ENCODE results near the gene PEAK1.

The PEAK1 gene

GRCh38 chr15:77221174-77221573, 198.7 kb downstream of the PEAK1 start:
- ChIA-PET POLR2A (no interaction called here), CTCF (no interaction called here)
- Histone ChIP-seq H3K27ac (ENCODE audit: extremely low read depth, low read depth, low read length) (no peak overlapping the region), H3K4me1 (ENCODE audit: control insufficient read depth, insufficient read depth, low read length) (peaks cover 5% of the 10 kb centered on the region), H3K36me3 (ENCODE audit: control insufficient read depth in 2 of 2, insufficient read depth in 1 of 2, low read length in 2 of 2) (no peaks in the 10 kb centered on the region), H3K9me3 (ENCODE audit: control insufficient read depth, insufficient read depth, low read depth, low read length) (no peaks in the 10 kb centered on the region), H3K4me3 (ENCODE audit: low read depth, low read length) (no peak overlapping the region)
- TF ChIP-seq ZFP69B (tag by site-specific recombination; IDR thresholded peaks at IDR 0.05) (no peak), ZBTB49 (tag by site-specific recombination; IDR thresholded peaks at IDR 0.05; ENCODE audit: low read depth) (no peak), ZNF211 (tag by site-specific recombination; IDR thresholded peaks at IDR 0.05; ENCODE audit: low read depth) (no peak), ZNF658 (tag by site-specific recombination; IDR thresholded peaks at IDR 0.05) (no peak), ZNF366 (tag by site-specific recombination; conservative IDR thresholded peaks at IDR 0.05) (no peak)

- no peak overlapping the region for H3K27ac ChIP-seq (ENCODE audit: extremely low read depth, low read depth, low read length)
- H3K36me3 ChIP-seq (ENCODE audit: control insufficient read depth in 2 of 2, insufficient read depth in 1 of 2, low read length in 2 of 2), result no peaks in the 10 kb centered on the region
- ChIA-PET POLR2A (no interaction called here), CTCF (no interaction called here)
- H3K4me3 ChIP-seq (ENCODE audit: low read depth, low read length), result no peak overlapping the region
- peaks cover 4% of the 10 kb centered on the region; the same call in 1 of the 2 replicates for H3K4me1 ChIP-seq (ENCODE audit: control insufficient read depth, insufficient read depth, low read length)
- TF ChIP-seq ZEB2 (tag by site-specific recombination; IDR thresholded peaks at IDR 0.05) (no peak), ATF2 (tag by site-specific recombination; IDR thresholded peaks at IDR 0.05; ENCODE audit: low read depth) (no peak), ZNF292 (tag by site-specific recombination; IDR thresholded peaks at IDR 0.05; ENCODE audit: borderline replicate concordance, low read depth) (no peak), ZNF248 (tag by site-specific recombination; IDR thresholded peaks at IDR 0.05) (no peak), ZNF394 (tag by site-specific recombination; IDR thresholded peaks at IDR 0.05; ENCODE audit: borderline replicate concordance) (no peak), ZNF433 (tag by site-specific recombination; IDR thresholded peaks at IDR 0.05; ENCODE audit: low read depth) (no peak)
- H3K9me3 ChIP-seq (ENCODE audit: control insufficient read depth, insufficient read depth, low read depth, low read length), result no peaks in the 10 kb centered on the region
These were observed 200.1 kb downstream of the PEAK1 start for GRCh38 chr15:77219841-77220240.

- ChIA-PET CTCF (no interaction called here), POLR2A (no interaction called here)
- Histone ChIP-seq H3K4me3 (ENCODE audit: low read depth, low read length) (no peak overlapping the region), H3K4me1 (ENCODE audit: control insufficient read depth, insufficient read depth, low read length) (no peaks in the 10 kb centered on the region), H3K9me3 (ENCODE audit: control insufficient read depth, insufficient read depth, low read depth, low read length) (no peaks in the 10 kb centered on the region), H3K36me3 (ENCODE audit: control insufficient read depth in 2 of 2, insufficient read depth in 1 of 2, low read length in 2 of 2) (peaks cover 0 to 8% of the 10 kb centered on the region in 2 experiments; a peak in 2 of 3 replicates), H3K27ac (ENCODE audit: extremely low read depth, low read depth, low read length) (no peak overlapping the region)
- TF ChIP-seq PRDM10 (tag by site-specific recombination; IDR thresholded peaks at IDR 0.05) (no peak), HOXD13 (CRISPR knock-in tag; IDR thresholded peaks at IDR 0.05; ENCODE audit: borderline replicate concordance) (no peak), ZNF76 (tag by site-specific recombination; IDR thresholded peaks at IDR 0.05; ENCODE audit: borderline replicate concordance, low read depth) (no peak), SP2 (tag by site-specific recombination; IDR thresholded peaks at IDR 0.05) (no peak), ZNF518A (tag by site-specific recombination; conservative IDR thresholded peaks at IDR 0.05; ENCODE audit: low read depth) (no peak), ZNF2 (tag by site-specific recombination; IDR thresholded peaks at IDR 0.05) (no peak), ZNF629 (tag by site-specific recombination; IDR thresholded peaks at IDR 0.05) (no peak), ZNF133 (tag by site-specific recombination; IDR thresholded peaks at IDR 0.05) (no peak), ZNF521 (tag by site-specific recombination; IDR thresholded peaks at IDR 0.05) (no peak)
These were observed 210.7 kb downstream of the PEAK1 start for GRCh38 chr15:77209221-77209620.

Measured in HEK293 (cell line).